Gastrocnemius medialis (tissue), 4 donors: ENCODE measurements around the gene USH2A. TPM values are rescaled to one million over a fixed set of nuclear protein-coding genes. Genes with fewer than 3 reads are reported as not detected.
A peak's percentile ranks its signal among the peaks of the same experiment; 100 is the strongest.

Experiments used
- ATAC-seq, 2 donors: fragments of 150-250 bp; one replicate each; pipeline ENCODE4 v1.9.1; 2016
- DNase-seq, 2 donors: peaks; one replicate each; pipeline ENCODE4 v3.0.0-alpha.2; 2019
- H3K27ac ChIP-seq, 4 donors: fragments of 200-600 bp; sonication (generic); 1 replicate in 1 of 4; 2 replicates in 3 of 4; pipeline ENCODE4 v1.5.1; 2016 to 2018; ENCODE audit warnings: mild to moderate bottlenecking in 2 of 4, moderate library complexity in 1 of 4
- H3K27me3 ChIP-seq, 3 donors: fragments of 200-600 bp; sonication (generic) in 2 of 3; 1 replicate in 1 of 3; 2 replicates in 2 of 3; pipeline versions ENCODE4 v1.5.1 to v1.6.0; 2016 to 2019; ENCODE audit warnings: mild to moderate bottlenecking in 1 of 3, moderate library complexity in 1 of 3
- H3K36me3 ChIP-seq, 2 donors: fragments of 200-600 bp; sonication (generic) in 1 of 2; one replicate each; pipeline ENCODE4 v1.5.1; 2017 to 2018
- H3K4me1 ChIP-seq, 2 donors: fragments of 200-600 bp; sonication (generic) in 1 of 2; one replicate each; pipeline ENCODE4 v1.5.1; 2016 to 2017; ENCODE audit warnings: mild to moderate bottlenecking in 2 of 2
- H3K4me3 ChIP-seq, 4 donors: fragments of 200-600 bp; sonication (generic) in 3 of 4; 1 replicate in 1 of 4; 2 replicates in 3 of 4; pipeline ENCODE4 v1.5.1; 2016 to 2019; ENCODE audit warnings: mild to moderate bottlenecking in 2 of 4
- H3K9me3 ChIP-seq, 3 donors: fragments of 200-600 bp; sonication (generic) in 2 of 3; 1 replicate in 1 of 3; 2 replicates in 2 of 3; pipeline ENCODE4 v1.5.1; 2016 to 2019
- POLR2A ChIP-seq, 2 donors: fragments of 450-650 bp; IDR thresholded peaks; one replicate each; pipeline ENCODE4 v1.6.1; 2017; ENCODE audit warnings: antibody characterized with exemption in 2 of 2, mild to moderate bottlenecking in 2 of 2, moderate library complexity in 2 of 2
- in situ Hi-C, 4 donors: fragments of 200-750 bp; cut with MboI; loops; one replicate each; pipeline versions ENCODE4 v1.15.0 to v1.8.0; 2017; ENCODE audit warnings: low sequenced_read_pairs in 4 of 4
- intact Hi-C: fragments of 100-400 bp; cut with DNase I; formaldehyde crosslinking; loops from one replicate; pipeline ENCODE4 v1.15.1; 2023; ENCODE audit warnings: low total_unique reads
- total RNA-seq, 4 donors: library from RNA; depleted of rRNA; stranded (reverse); fragments of >200 nt; gene quantifications; one replicate each; pipeline versions ENCODE4 v1.1.0 to v1.2.3, GENCODE V29; 2016
- TF ChIP-seq, protein P1 (sequence below), 5 experiments: fragments of 450-650 bp in 3 of 5; fragments of 200-600 bp in 2 of 5; sonication (generic) in 2 of 5; IDR thresholded peaks in 4 of 5; conservative IDR thresholded peaks in 1 of 5; 1 replicate in 4 of 5; 2 replicates in 1 of 5; pipeline ENCODE4 v1.5.1; 2016 to 2019; ENCODE audit warnings: antibody characterized with exemption in 5 of 5, mild to moderate bottlenecking in 3 of 5, moderate library complexity in 3 of 5

The USH2A gene
- total RNA-seq, 4 donors from 2014 or later, result 0.02 TPM; not detected in 3

DNA sequence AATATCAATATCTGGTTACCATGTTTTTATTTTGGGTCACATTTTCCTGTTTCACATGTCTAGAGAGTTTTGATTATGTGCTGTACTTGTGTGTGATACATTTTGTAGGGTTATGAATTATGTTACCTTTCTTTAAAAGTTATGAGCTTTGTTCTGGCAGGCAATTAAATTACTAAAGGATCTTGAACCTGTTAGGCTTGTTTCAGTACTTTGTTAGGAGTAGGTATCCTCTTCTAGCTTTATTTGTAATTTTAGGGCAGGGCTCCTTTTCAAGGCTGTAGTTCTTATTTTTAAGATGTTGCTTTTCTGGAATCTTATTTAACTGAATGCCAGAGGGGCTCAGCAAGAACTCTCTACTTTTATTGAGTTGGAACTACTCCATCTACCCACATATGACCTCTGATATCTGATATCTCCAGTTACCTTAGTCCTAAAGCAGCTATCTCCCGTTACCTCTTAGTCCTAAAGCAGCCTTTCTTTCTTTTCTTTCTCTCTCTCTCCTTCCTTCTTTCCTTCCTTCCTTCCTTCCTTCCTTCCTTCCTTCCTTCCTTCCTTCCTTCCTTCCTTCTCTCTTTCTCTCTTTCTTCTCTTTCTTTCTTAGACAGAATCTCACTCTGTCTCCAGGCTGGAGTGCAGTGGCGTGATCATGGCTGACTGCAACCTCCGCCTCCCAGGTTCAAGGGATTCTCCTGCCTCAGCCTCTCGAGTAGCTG, 832.3 kb downstream of the USH2A start:
- no peaks in the 10 kb centered on the region for H3K4me1 ChIP-seq
- peaks cover 3 to 4% of the 10 kb centered on the region in 2 donors for H3K36me3 ChIP-seq
- TF ChIP-seq POLR2A (IDR thresholded peaks at IDR 0.05), result no peak
- TF ChIP-seq, protein P1, sequence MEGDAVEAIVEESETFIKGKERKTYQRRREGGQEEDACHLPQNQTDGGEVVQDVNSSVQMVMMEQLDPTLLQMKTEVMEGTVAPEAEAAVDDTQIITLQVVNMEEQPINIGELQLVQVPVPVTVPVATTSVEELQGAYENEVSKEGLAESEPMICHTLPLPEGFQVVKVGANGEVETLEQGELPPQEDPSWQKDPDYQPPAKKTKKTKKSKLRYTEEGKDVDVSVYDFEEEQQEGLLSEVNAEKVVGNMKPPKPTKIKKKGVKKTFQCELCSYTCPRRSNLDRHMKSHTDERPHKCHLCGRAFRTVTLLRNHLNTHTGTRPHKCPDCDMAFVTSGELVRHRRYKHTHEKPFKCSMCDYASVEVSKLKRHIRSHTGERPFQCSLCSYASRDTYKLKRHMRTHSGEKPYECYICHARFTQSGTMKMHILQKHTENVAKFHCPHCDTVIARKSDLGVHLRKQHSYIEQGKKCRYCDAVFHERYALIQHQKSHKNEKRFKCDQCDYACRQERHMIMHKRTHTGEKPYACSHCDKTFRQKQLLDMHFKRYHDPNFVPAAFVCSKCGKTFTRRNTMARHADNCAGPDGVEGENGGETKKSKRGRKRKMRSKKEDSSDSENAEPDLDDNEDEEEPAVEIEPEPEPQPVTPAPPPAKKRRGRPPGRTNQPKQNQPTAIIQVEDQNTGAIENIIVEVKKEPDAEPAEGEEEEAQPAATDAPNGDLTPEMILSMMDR (IDR thresholded peaks at IDR 0.05 in 4 of 5, conservative IDR thresholded peaks at IDR 0.05 in 1 of 5), result no peak
- intact Hi-C loops (no loop called here), in situ Hi-C loops (no loop called here)
- no peaks in the 10 kb centered on the region for H3K27me3 ChIP-seq
- H3K4me3 ChIP-seq, result no peak overlapping the region
- H3K9me3 ChIP-seq, result no peaks in the 10 kb centered on the region
- ATAC-seq (no peak), DNase-seq (no peak)
- H3K27ac ChIP-seq, result no peak overlapping the region

DNA sequence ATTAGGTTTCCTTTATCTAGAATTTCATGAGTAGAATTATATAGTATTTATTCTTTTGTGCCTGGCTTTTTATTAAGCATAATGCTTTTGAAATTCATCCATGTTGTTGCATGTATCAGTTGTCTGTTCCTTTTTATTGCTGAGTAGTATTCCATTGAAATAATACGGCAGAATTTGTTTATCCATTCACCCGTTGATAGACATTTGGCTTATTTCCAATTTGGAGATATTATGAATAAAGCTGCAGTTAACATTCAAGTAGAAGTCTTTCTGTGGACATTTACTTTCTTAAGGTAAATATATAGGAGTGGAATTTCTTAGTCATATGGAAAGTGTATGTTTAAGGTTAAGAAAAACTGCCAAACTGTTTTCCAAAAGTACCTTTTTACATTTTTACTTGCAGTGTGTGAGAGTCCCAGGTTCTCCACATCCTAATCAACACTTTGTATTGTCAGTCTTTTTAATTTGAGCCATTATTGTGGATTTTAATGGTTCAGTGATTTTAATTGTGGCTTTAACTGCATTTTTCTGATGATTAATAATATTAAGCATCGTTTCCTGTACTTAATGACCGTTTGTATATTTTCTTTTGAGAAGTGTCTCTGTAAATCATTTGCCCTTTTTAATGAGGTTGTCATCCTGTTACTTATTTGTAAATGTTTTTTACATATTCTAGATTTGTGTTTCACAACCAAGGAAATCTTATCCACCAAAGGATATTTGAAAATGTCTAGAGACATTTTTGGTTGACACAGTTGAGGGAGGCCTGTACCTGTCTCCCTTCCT, 833.4 kb downstream of the USH2A start:
- TF ChIP-seq POLR2A (IDR thresholded peaks at IDR 0.05), result no peak
- TF ChIP-seq, protein P1 (IDR thresholded peaks at IDR 0.05 in 4 of 5, conservative IDR thresholded peaks at IDR 0.05 in 1 of 5), result no peak
- in situ Hi-C loops (no loop called here), intact Hi-C loops (no loop called here)
- Histone ChIP-seq H3K27me3 (no peaks in the 10 kb centered on the region), H3K27ac (no peak overlapping the region), H3K4me3 (no peak overlapping the region), H3K9me3 (no peaks in the 10 kb centered on the region), H3K36me3 (peaks cover 0 to 3% of the 10 kb centered on the region in 2 donors), H3K4me1 (no peaks in the 10 kb centered on the region)
- DNase-seq, result no peak
- no peak for ATAC-seq

DNA sequence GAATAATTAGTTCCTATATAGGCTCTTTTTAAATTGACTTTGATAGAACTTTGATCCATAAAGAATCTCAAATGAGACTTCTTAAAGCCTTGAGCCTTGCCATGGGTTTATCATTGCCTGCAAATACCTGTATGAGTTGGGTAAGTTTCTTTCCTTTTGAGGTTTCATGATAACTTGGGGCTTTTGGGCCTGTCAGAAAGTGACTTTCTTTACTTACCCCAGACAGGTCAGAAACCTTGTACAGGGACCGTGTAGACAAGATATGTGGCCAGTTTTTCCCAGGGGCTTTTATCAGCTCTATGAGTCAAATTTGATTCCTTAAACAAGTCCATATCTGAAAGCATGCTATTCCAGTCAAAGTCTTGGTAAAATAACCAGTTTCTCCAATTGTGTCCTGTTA, 838.9 kb downstream of the USH2A start:
- DNase-seq, result no peak
- Histone ChIP-seq H3K4me3 (no peak overlapping the region), H3K27ac (no peak overlapping the region), H3K36me3 (peaks cover 3 to 17% of the 10 kb centered on the region in 2 donors), H3K9me3 (no peaks in the 10 kb centered on the region), H3K4me1 (peaks cover 0 to 11% of the 10 kb centered on the region in 2 donors), H3K27me3 (no peaks in the 10 kb centered on the region)
- no peak for ATAC-seq
- in situ Hi-C loops, result no loop called here
- intact Hi-C loops, result no loop called here
- TF ChIP-seq, protein P1 (IDR thresholded peaks at IDR 0.05 in 4 of 5, conservative IDR thresholded peaks at IDR 0.05 in 1 of 5), result no peak
- no peak for TF ChIP-seq POLR2A (IDR thresholded peaks at IDR 0.05)

DNA sequence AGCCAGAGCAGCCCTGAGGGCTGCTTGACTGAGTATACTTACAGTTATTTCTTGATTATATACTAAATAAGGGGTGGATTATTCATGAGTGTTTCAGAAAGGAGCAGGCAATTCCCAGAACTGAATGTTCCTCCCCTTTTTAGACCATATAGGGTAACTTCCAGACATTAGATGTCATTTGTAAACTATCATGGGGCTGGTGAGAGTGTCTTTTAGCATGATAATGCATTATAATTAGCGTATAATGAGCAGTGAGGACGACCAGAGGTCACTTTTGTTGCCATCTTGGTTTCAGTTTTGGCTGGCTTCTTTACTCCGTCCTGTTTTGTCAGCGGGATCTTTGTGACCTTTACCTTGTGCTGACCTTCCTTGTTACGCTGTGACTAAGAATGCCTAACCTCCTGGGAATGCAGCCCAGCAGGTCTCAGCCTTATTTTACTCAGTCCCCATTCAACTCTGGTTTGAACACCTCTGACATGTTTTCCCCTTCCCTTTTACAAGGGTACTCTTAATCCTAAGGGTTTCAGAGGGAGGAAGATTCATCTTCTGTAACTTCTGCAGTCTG, 840.0 kb downstream of the USH2A start:
- intact Hi-C loops (no loop called here), in situ Hi-C loops (no loop called here)
- H3K4me1 ChIP-seq, result peaks cover 0 to 11% of the 10 kb centered on the region in 2 donors
- no peak for ATAC-seq
- no peaks in the 10 kb centered on the region for H3K9me3 ChIP-seq
- no peaks in the 10 kb centered on the region for H3K27me3 ChIP-seq
- H3K4me3 ChIP-seq, result no peak overlapping the region
- peak overlapping the region in 1 of 4 donors; percentile 38 for H3K27ac ChIP-seq
- no peak for TF ChIP-seq POLR2A (IDR thresholded peaks at IDR 0.05)
- TF ChIP-seq, protein P1 (IDR thresholded peaks at IDR 0.05 in 4 of 5, conservative IDR thresholded peaks at IDR 0.05 in 1 of 5), result no peak
- H3K36me3 ChIP-seq, result peaks cover 3 to 26% of the 10 kb centered on the region in 2 donors
- DNase-seq, result no peak
